K562 (cell line): ENCODE data around the gene PACSIN2. TPM values are rescaled to one million over a fixed set of nuclear protein-coding genes. Genes with fewer than 3 reads are reported as not detected.

Experiments used
- ATAC-seq: fragments of 200-7000 bp; cut with Tn5 transposase; 3 replicates; pipeline ENCODE4 v1.9.1; 2020; ENCODE audit warnings: moderate library complexity
- BruUV-seq: library from RNA; stranded (reverse); fragments of 400-500 nt; replicated peaks from 2 replicates; lab custom pipeline; 2021; lab: Mats Ljungman, UMichigan
- CTCF ChIA-PET: fragments of 300-600 bp; formaldehyde crosslinking; extraction: SDS; loops from one replicate; lab custom pipeline; 2021; ENCODE audit warnings: low intra/inter-chr PET ratio; lab: Yijun Ruan, JAX
- POLR2A ChIA-PET: fragments of 300-600, 350-650 bp; sonication (Branson Sonifier 250); formaldehyde crosslinking; extraction: SDS; loops from one replicate; lab custom pipeline; 2021; ENCODE audit warnings: antibody characterized with exemption, inconsistent platforms; lab: Yijun Ruan, JAX
- DNase-seq, 4 experiments: peaks; one replicate each; pipeline versions ENCODE4 v3.0.0 to v3.0.0-alpha.2; 2011 to 2018; ENCODE audit warnings: low spot score in 3 of 4, mixed read lengths in 3 of 4; ENCODE audit errors: extremely low read depth in 1 of 4
- FAIRE-seq: peaks from 2 replicates; lab custom pipeline; 2011; peaks lifted over from hg19 to GRCh38; lab: Jason Lieb, UNC
- H2AFZ ChIP-seq: 2 replicates; pipeline ENCODE4 v1.6.0; 2011; ENCODE audit warnings: low read depth, low read length, control low read depth, inconsistent platforms
- H3K27ac ChIP-seq: fragments of 200-600 bp; 3 replicates; pipeline ENCODE4 v1.8.0; 2011; ENCODE audit warnings: low read depth, mild to moderate bottlenecking, control low read depth, inconsistent platforms, low read length, moderate library complexity, mixed read lengths; ENCODE audit errors: extremely low read depth
- H3K27me3 ChIP-seq, 2 experiments: fragments of 300-600 bp in 1 of 2; 2 replicates in 1 of 2; 3 replicates in 1 of 2; pipeline versions ENCODE4 v1.6.0 to v1.8.0; 2011; ENCODE audit warnings: inconsistent platforms in 2 of 2, low read length in 2 of 2, mild to moderate bottlenecking in 1 of 2, mixed read lengths in 1 of 2, moderate library complexity in 1 of 2; ENCODE audit not compliant: control insufficient read depth in 2 of 2, insufficient read depth in 2 of 2
- H3K36me3 ChIP-seq: fragments of 300-600 bp; 3 replicates; pipeline ENCODE4 v1.8.0; 2011; ENCODE audit warnings: mild to moderate bottlenecking, low read length, inconsistent platforms; ENCODE audit not compliant: control insufficient read depth, insufficient read depth
- H3K4me1 ChIP-seq, 2 experiments: fragments of 200-600 bp in 1 of 2; replicated peaks in 1 of 2; 2 replicates in 1 of 2; 3 replicates in 1 of 2; pipeline versions ENCODE4 v1.5.1 to v1.8.0; 2011; ENCODE audit warnings: inconsistent platforms in 2 of 2, low read length in 2 of 2, mild to moderate bottlenecking in 1 of 2, mixed read lengths in 1 of 2, moderate library complexity in 1 of 2; ENCODE audit not compliant: control insufficient read depth in 2 of 2, insufficient read depth in 2 of 2
- H3K4me2 ChIP-seq: 2 replicates; pipeline ENCODE4 v1.6.1; 2011; ENCODE audit warnings: low read length, control low read depth, inconsistent platforms, mixed read lengths; ENCODE audit not compliant: insufficient read depth
- H3K4me3 ChIP-seq: fragments of 200-600 bp; sonication (generic), shearing (Covaris generic); 2 replicates; pipeline ENCODE4 v1.5.1; 2016; ENCODE audit warnings: control low read depth, inconsistent platforms
- H3K79me2 ChIP-seq: fragments of 200-600 bp; 3 replicates; pipeline ENCODE4 v1.8.0; 2011; ENCODE audit warnings: low read length, inconsistent platforms; ENCODE audit not compliant: control insufficient read depth, insufficient read depth
- H3K9ac ChIP-seq, 2 experiments: 2 replicates each; pipeline versions ENCODE4 v1.6.0 to v1.6.1; 2011; ENCODE audit warnings: low read depth in 2 of 2, low read length in 2 of 2, control low read depth in 1 of 2, inconsistent platforms in 1 of 2, mild to moderate bottlenecking in 1 of 2, mixed read lengths in 1 of 2; ENCODE audit not compliant: insufficient read depth in 1 of 2
- H3K9me1 ChIP-seq: one replicate; pipeline ENCODE4 v1.6.0; 2011; ENCODE audit warnings: inconsistent platforms, mild to moderate bottlenecking, low read length, moderate library complexity; ENCODE audit not compliant: control insufficient read depth, insufficient read depth
- H3K9me3 ChIP-seq: replicated peaks from 2 replicates; pipeline ENCODE4 v1.5.1; 2011; ENCODE audit warnings: low read depth, low read length, inconsistent platforms; ENCODE audit not compliant: control insufficient read depth, insufficient read depth
- H4K20me1 ChIP-seq: replicated peaks from 2 replicates; pipeline ENCODE4 v1.6.1; 2011; ENCODE audit warnings: low read length, inconsistent platforms, mixed read lengths; ENCODE audit not compliant: control insufficient read depth, insufficient read depth
- MED1 ChIP-seq: sonication (generic); formaldehyde crosslinking; IDR thresholded peaks from 2 replicates; pipeline ENCODE4 v1.8.1; 2023; ENCODE audit warnings: missing genetic modification reagents, borderline replicate concordance
- POLR2G ChIP-seq: fragments of 200-400 bp; formaldehyde crosslinking; IDR thresholded peaks from 2 replicates; pipeline ENCODE4 v1.6.1; 2017; ENCODE audit warnings: low read depth, mild to moderate bottlenecking, antibody characterized with exemption, low read length, moderate library complexity
- TFAM ChIP-seq: fragments of 250-450 bp; sonication (Bioruptor Pico); conservative IDR thresholded peaks from 2 replicates; pipeline ENCODE4 v1.5.0; 2021; ENCODE audit warnings: mild to moderate bottlenecking, moderate library complexity
- ZKSCAN8 ChIP-seq: fragments of 200-800 bp; sonication (Bioruptor generic); IDR thresholded peaks from 2 replicates; pipeline ENCODE4 v1.6.1; 2016; ENCODE audit warnings: missing genetic modification characterization, missing compliant biosample characterization
- WGBS: fragments of 100-300 bp; shearing (Covaris generic); methylation state at CpG from one replicate; pipeline ENCODE4 v1.1.6; 2016; ENCODE audit warnings: low coverage, mixed read lengths; ENCODE audit not compliant: insufficient coverage; ENCODE audit errors: missing lambda C conversion rate; 5-methylcytosine and 5-hydroxymethylcytosine counted together
- in situ Hi-C: fragments of 300-500 bp; cut with MboI; formaldehyde crosslinking; loops from 4 replicates; pipeline ENCODE4 v1.15.0; 2018; ENCODE audit warnings: inconsistent platforms, mixed read lengths
- intact Hi-C: fragments of 100-400 bp; cut with micrococcal nuclease; formaldehyde crosslinking; loops from 2 replicates; pipeline ENCODE4 v1.14.2; 2022
- polyA plus RNA-seq, 8 experiments: library from polyadenylated mRNA; depleted of rRNA in 4 of 8; stranded (reverse) in 5 of 8; unstranded in 3 of 8; fragments of >200 nt; fragmentation: Nextera tagmentation in 2 of 8; fragmentation: Illumina TruSeq in 1 of 8; extraction: Ambion mirVana in 2 of 8; extraction: Trizol in 1 of 8; gene quantifications; 2 replicates each; pipeline versions ENCODE4 v1.2.1 to v1.2.3, GENCODE V29; 2011 to 2014; ENCODE audit warnings: inconsistent platforms in 1 of 8, missing spikeins in 1 of 8
- total RNA-seq, 7 experiments: library from RNA; depleted of rRNA in 6 of 7; stranded (reverse); fragments of >200 nt in 6 of 7; fragmentation: Illumina TruSeq in 2 of 7; extraction: Trizol in 2 of 7; gene quantifications; 2 replicates each; pipeline versions ENCODE4 v1.2.1 to v1.2.3, GENCODE V29; 2011 to 2021; ENCODE audit warnings: low replicate concordance in 1 of 7
- TF ChIP-seq, protein P1 (sequence below), 3 experiments: IDR thresholded peaks in 2 of 3; conservative IDR thresholded peaks in 1 of 3; 2 replicates each; pipeline ENCODE4 v1.5.1; 2011 to 2012; ENCODE audit warnings: low read length in 3 of 3, mild to moderate bottlenecking in 3 of 3, control low read depth in 2 of 3, improper control_type of control experiment in 1 of 3, inconsistent platforms in 1 of 3, low read depth in 1 of 3, mixed read lengths in 1 of 3, moderate library complexity in 1 of 3; ENCODE audit not compliant: insufficient read depth in 2 of 3
- TF ChIP-seq, protein P2 (sequence below): fragments of 250-450 bp; sonication (Bioruptor Pico); IDR thresholded peaks from 2 replicates; pipeline ENCODE4 v1.5.0; 2022; ENCODE audit warnings: mild to moderate bottlenecking

PACSIN2 gene
- total and polyA plus RNA-seq, 9 of the 15 experiments (the other 6 are each of a cell fraction or from before 2014, with no cell fraction given) = 0.45 to 45.1 (median 23.9) TPM

DNA sequence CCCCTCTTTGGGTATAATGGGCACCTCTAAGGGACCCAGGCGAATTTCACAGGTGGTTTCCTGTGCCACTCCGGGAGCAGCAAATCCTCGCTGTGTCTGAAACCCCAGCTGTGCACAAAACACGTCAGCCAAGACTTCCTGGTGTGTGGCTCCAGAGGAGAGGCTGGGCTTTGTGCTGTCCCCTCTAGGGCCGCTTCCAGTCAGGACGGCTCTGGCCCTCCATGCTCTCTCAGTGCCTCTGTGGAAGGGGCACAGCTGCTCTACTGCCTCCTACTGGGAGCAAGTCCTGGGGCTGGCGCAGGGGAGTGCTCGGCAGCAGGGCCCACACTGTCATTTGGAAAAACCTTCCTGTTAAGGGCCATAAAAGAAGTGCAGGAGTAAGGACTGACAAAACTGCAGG, 134.1 kb downstream of the PACSIN2 start:
- DNase-seq (no peak), ATAC-seq (no peak), FAIRE-seq (no peak)
- Histone ChIP-seq H3K9me1 (no peaks in the 10 kb centered on the region), H3K4me3 (no peak overlapping the region), H3K9me3 (no peaks in the 10 kb centered on the region), H4K20me1 (no peaks in the 10 kb centered on the region), H3K27ac (no peak overlapping the region), H3K36me3 (peaks cover 52% of the 10 kb centered on the region; the same call in 2 of the 3 replicates), H3K27me3 (no peaks in the 10 kb centered on the region), H3K4me1 (no peaks in the 10 kb centered on the region), H3K9ac (no peak overlapping the region), H2AFZ (no peak overlapping the region), H3K79me2 (no peaks in the 10 kb centered on the region), H3K4me2 (no peak overlapping the region)
- in situ Hi-C loops (no loop called here), intact Hi-C loops (no loop called here)
- CTCF ChIA-PET = no interaction called here
- no peak for TF ChIP-seq ZKSCAN8
- 0 out of 2 replicates have a peak, but pooled peaks have one; percentile 16 for TF ChIP-seq POLR2G
- no peak for TF ChIP-seq MED1 (CRISPR knock-in tag)
- TF ChIP-seq TFAM (CRISPR knock-in tag) = no peak
- TF ChIP-seq, protein P1, sequence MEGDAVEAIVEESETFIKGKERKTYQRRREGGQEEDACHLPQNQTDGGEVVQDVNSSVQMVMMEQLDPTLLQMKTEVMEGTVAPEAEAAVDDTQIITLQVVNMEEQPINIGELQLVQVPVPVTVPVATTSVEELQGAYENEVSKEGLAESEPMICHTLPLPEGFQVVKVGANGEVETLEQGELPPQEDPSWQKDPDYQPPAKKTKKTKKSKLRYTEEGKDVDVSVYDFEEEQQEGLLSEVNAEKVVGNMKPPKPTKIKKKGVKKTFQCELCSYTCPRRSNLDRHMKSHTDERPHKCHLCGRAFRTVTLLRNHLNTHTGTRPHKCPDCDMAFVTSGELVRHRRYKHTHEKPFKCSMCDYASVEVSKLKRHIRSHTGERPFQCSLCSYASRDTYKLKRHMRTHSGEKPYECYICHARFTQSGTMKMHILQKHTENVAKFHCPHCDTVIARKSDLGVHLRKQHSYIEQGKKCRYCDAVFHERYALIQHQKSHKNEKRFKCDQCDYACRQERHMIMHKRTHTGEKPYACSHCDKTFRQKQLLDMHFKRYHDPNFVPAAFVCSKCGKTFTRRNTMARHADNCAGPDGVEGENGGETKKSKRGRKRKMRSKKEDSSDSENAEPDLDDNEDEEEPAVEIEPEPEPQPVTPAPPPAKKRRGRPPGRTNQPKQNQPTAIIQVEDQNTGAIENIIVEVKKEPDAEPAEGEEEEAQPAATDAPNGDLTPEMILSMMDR (IDR thresholded peaks at IDR 0.05 in 2 of 3, conservative IDR thresholded peaks at IDR 0.05 in 1 of 3; ENCODE audit: insufficient read depth in 2 of 3, low read depth in 1 of 3, low read length in 3 of 3) = 0 out of 6 replicates have a peak, but pooled peaks of 2 of the 3 experiments have one; percentile 4 to 22
- TF ChIP-seq, protein P2, sequence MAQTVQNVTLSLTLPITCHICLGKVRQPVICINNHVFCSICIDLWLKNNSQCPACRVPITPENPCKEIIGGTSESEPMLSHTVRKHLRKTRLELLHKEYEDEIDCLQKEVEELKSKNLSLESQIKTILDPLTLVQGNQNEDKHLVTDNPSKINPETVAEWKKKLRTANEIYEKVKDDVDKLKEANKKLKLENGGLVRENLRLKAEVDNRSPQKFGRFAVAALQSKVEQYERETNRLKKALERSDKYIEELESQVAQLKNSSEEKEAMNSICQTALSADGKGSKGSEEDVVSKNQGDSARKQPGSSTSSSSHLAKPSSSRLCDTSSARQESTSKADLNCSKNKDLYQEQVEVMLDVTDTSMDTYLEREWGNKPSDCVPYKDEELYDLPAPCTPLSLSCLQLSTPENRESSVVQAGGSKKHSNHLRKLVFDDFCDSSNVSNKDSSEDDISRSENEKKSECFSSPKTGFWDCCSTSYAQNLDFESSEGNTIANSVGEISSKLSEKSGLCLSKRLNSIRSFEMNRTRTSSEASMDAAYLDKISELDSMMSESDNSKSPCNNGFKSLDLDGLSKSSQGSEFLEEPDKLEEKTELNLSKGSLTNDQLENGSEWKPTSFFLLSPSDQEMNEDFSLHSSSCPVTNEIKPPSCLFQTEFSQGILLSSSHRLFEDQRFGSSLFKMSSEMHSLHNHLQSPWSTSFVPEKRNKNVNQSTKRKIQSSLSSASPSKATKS (CRISPR knock-in tag) = no peak
- WGBS = 92% methylated on average over 4 of the region's 8 CpGs
- POLR2A ChIA-PET = no interaction called here
- no TSS peak for BruUV-seq
